KG1 (cell line): Measurements from ENCODE around the gene SATB1.

ENCODE experiments used
- DNase-seq: peaks from one replicate; lab custom pipeline; 2025; lab: John Stamatoyannopoulos, UW

Gene SATB1

DNA sequence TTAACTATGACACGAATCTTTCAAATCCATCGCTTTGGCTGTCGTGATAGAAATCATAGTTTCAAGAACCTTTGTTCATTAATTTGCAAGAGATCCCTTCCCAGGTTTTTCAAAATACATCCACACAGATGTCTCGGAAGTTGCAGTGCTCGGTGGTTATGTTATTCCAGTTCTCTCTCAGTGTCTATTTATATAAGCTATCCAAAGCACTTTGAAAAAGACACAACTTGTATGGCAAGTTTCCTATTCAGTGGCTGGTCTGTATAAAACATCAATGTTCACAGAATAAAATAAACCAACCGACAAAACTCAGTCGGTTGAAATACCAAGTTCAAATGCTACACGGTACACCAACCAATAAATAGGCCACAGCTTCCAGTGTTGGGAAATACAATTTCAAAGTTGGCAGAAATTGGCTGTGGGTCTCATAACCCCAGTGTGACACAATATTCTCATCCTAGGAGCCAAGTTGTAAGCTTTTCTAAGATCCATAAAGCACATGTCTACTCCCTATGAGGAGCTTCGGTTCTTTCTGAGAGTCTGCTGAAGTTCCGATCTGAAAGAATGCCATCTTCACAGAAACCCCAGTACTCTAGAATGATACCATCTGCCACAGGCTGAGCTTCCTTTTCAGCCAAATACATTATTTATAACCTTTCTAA, 23.7 kb downstream of the SATB1 start:
- no peak for DNase-seq

DNA sequence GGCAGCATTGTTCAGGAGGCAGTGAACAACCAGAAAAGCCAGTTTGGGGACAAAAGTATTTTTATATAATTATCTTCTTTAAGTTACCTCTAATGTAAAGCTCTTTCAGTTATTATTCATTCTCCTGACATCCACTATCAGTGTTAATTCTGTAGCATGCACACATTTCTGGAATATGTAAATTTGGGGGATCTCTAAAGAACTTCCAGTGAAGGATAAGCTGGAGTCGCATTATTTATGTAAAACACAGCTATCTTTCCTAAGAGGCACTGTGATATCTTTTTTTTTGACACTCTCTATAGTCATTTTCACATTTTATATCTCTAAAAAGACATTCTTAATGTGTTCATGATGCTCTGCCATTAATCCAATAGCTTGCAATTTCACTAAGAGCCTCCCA, 26.7 kb downstream of the SATB1 start:
- DNase-seq = no peak

DNA sequence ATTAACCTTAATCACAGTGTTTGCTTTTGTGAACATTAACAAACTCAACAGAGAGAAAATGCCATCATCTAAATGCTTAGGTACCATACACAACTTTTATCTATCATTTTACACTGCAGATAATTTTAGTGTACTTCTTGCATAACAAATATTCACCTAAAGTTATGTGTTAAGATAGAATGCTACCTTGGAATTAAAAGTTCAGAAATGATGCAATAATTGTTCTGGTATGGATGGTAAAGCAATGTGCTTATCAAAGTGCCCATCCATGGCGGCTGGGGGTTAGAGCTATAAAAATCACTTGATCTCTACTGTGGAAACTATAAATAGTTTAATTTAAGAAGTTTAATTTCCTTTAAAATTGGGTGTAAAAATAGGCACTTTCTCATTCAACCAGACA, 28.7 kb downstream of the SATB1 start:
- no peak for DNase-seq

DNA sequence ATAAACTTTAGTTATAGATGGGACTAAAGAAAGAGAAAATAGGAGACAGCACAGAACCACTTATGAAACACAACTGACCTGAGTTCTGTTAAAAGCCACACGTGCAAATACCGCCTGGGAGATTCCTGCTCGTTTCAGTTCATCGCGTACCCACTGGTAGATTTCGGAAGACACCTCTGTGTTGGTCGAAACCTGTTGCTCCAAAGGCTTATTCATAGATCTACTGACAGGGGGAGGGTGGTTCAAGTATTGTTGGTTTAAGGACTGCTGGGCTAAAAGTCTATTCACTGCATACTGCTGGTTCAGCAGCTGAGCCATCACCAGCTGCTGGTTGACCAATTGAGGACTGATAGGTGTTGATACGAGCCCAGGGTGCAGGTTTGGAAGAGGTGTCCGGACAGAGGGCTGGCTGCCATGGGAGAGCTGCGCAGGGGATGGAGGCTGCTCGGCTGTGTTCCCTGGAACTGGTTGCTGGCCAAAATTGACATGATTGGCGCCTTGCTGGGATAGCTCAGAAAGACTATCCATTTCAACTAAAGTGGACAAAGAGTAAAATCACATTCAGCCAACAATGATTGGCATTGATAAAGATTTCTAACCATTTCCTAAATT, 30.6 kb downstream of the SATB1 start:
- no peak for DNase-seq

DNA sequence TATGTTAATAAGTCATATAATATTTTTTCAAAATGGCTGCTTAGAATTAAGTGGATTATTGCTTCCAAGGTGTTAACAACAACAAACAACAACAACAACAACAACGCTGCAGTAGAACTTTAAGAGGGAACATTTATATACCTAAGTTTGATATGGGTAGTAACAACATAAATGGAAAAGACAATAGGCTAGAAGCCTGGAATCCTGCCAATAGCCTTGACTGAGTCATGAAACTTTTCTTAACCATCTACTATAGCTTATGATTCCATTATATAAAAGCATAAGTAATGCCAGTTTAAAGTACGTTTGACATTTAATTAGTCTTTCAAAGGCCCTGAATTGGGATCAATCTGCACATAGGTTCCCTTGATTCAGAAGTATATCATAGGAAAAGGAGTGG, 31.2 kb downstream of the SATB1 start:
- DNase-seq = no peak

DNA sequence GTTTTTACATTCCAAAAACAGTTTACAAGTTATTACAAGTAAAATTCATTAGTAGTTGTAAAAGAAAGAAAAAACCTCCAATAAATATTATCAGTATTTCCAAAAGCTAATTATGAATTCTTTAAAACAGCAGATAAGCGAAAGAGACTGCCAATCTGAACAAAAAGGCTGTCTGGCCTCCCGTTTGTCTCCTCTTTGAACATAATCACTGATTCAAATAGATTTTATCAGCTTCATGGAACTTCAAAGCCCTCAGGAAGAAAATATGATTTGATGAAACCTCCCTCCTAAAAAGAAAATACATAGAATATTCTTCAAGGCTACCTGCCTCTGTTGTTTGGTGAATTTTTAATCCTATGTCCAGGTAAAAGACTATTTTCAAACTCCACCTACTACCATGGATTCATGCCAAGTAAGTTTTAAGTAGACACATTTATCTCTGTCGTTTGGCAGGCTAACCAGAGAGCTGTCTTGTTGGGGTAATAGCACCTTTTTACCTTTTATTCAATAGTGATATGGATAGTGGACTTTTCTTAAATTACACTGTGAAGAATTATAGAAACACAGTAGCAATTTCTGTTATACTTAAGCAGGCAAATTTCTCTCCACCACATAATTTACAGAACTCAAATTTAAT, 35.0 kb downstream of the SATB1 start:
- no peak for DNase-seq

DNA sequence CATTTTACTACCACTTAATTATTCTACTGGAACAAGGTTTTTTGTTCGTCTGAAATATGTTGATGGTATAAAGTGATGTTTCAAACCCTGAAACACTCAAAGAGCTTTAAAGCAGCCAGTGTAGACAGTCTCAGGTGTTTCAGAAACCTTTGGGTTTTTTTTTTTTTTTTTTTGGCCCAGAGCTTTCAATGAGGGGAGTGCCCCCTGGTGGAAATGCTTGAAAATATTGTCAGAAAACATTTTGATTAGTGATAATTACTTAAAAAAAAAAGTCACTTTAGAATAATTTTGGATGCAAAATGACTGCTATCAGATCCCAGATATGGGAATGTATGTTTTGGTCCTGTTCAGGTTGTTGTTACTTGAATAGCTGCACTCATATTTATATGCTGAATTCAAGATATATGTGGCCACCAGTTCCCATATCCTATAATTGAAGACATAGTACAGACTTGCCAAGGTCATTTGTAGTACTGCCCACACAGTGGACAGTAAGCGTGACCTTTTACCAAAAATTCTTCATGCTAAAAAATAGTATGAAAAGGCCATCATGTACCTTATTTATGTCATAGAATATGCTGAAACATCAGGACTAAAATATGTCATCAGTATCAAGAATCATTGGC, 35.9 kb downstream of the SATB1 start:
- DNase-seq = no peak

DNA sequence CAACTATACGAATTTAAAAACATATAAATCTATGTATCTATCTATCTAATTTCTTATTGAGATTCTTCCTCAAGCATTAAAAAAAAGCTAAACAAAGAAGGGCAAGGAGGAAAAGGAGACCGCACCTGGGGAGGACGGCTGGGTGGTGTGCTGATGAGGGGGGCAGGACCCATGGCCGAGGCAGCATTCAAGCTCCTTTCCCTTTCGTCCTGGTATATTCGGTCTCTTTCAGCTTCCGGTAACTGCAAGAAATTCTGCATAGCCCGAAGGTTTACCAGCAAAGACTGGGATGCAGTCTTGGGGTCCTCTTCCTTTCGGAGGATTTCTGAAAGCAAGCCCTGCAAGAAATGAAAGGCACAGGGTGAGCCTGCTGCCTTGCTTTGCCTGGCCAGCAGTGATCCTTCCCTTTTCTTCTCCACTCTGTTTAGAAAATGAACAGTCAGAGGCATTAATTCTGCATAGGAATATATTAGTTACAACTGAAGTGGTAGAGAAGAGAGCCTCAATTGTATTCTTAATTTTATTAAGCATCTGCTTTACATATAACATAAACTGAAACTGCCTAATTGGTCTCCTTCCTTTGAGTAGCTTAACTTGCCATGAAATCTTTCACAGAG, 38.8 kb downstream of the SATB1 start:
- no peak for DNase-seq

DNA sequence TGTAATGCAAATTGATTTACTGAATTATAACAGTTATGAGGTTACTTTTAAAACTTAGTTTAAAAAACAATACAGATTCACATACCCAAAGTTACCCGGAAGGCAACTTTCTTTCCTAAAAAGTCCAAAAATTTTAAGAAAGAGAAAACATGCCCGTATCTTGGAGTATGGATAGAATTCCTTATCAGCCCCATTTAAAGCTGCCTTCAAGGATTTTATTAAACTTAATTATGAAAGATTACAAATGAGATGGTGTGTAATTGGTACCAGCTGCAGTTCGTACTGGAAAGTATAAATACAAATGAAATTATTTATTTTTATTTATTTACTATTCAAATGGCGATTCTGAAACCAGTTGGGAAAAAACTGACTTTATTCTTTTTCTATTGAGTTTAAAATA, 39.4 kb downstream of the SATB1 start:
- no peak for DNase-seq

DNA sequence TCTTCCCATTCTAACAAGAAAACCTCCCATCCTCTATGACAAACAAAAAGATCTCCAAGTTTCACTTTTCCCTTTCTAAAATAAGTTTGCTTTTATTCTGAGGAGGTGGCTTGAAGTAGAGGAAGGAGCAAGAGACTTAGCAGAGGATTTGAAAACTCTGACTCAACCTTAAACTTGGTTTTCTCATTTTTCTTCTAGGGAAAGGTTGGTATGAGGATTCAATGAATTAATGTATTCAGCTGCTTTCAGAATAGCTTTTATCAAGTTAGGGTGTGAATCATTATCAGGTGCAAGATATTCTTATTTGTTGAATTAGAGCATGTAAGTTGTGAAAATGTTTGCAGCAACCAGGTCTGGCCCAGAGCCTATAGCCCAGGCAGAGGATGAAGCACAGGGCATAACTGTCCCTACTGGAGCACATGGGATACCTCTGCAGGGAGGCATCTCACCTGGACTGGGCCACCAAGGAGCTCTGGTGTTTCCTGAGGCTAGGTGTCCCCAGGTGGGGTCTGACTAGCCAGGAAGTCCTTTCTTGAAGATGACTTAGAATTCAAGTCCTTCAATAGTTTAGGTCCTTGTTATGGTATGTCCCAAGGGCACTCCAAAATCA, 42.3 kb downstream of the SATB1 start:
- DNase-seq = no peak

DNA sequence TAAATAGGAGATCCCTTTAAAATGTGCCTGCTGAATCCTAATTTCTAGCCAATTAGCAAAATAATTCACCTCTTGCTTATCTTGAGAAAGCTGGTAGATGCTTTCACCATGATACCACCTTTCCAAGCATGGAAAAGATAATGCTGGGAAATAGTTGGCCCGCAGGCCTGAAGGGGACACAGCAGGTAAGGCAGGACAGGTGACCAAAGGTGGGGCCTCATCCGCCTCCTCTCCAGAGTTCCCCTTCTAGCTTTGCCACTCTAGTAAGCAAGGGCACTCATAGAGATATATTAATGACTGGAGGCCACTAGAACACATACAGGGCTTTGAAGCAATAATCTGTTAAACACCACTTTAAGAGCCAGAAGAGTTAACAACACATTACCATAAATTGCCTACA, 45.5 kb downstream of the SATB1 start:
- DNase-seq = no peak

DNA sequence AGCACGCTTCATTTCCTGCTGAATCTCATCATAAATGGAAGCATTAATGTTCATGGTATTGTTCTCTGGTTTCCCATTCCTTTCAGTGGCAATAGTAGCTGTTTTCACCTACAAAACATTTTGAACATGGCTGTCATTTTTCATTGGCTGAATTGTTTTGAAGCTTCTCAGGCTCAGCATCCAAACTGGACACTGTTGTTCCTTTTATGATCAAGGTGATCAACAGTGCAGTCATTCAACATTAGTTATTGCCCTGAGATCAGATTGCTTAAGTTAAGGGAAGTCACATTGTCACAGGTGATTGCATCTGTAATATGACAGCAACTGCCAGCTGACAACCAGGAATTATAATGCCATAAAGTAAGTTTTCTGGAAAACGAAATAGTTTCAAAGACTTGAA, 46.9 kb downstream of the SATB1 start:
- DNase-seq = no peak

DNA sequence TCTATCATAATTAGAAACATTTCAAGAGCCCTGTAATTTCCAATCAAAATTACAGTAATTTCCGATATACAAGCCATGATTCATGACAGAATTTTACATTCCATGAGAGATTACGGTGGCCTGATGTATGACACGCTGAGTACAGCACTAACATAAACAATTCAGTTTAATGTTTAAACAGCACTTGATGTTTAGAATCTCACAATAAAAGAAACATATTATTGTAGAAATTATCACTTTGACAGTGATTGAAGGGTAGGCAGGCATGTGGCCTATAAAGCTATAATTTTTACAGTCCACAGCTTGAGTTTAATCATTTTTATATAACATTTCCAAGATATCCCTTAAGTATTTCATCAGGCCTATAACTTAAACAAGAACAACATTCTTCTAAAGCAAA, 48.5 kb downstream of the SATB1 start:
- DNase-seq = no peak

DNA sequence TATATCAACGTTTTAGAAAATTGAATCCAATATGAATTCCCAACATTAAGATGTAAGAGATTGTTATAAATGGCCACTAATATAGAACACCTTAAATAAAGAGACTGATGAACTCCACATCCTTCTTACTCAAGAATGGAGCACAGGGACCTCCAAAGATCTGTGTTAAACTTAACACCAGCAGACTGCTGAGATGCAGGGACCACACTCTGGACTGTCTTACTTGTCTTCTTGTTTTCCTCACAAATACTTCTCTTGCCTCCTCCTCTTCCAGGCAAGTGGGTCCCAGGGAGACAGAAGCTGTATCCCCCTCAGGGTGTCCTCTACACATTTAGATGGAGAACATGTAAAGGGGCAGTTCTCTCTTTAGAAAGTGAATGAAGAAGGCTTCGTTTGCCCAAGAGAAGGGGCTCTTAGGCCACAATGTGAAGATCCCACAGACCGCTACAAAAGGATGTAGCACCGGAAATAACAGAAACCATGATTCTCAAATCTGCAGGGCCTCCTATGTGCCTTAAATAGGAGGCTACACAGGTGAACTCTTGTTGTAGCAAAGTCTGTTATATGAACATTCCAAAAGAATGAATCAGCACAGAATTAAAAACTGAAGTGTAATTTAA, 52.2 kb downstream of the SATB1 start:
- DNase-seq = no peak

DNA sequence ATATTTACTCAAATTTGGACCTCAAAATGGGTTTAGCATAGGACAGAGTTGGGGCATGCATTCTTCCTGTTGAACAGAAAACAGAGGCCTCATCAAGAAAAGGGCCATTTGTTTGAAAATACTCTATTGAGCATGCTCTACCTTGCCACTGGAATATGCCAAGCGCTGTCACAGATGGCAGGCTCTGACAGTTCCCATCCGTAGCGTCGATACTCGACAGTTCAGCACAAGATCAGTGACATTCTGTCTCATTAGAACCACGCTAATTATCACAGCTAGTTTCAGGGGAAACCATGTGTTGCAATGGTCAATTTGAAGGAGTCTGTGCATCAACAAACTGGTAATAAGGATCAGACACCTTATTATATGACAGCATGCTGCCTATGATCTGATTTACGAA, 54.5 kb downstream of the SATB1 start:
- DNase-seq = no peak

DNA sequence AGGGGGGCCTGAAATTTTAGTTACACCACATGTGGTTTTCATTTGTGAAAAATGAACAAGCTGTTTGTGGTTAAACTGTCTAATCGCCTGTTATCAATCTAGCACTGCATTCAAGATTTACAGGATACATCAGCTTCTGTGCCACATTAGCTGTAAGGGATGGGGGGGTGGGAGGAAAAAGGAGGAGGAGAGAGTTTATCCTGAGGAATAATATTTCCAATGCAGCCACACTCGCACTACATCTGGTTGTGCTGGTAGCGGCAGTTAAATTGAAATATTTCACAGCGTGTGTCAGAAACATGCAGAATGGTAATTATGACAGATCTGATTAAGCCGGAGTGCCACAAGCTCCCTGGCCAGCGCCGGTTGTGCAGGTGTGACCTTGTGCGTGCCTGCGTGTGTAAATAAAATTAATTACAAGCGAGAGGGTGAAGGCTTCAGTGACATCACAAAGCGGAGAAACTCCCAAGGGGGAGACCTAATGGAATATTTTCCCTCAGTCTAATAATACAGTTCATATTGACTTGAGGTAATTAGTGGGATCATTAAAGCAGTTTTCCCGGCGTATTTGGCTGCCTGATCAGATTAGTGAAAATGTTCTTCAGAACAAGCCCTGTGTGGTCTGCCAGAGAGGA, 55.5 kb downstream of the SATB1 start:
- no peak for DNase-seq

DNA sequence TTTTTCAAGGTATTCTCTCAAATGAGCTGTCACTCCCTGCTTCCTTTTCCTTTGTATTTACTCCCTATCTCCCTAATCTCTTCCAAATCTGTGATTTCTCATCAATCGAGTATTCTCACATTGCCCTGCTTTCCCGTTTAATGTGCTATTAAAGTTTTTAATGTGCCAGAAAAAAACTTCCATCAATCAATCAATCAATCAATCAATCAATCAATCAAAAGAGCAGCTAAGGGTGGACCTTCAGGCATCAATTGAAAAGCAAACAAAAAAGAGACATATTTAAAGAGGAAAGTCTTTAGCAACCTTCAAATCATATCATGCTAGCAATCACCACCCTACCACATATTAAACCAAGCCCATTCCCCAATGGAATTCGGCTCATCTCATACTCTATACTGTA, 58.9 kb downstream of the SATB1 start:
- DNase-seq = no peak

DNA sequence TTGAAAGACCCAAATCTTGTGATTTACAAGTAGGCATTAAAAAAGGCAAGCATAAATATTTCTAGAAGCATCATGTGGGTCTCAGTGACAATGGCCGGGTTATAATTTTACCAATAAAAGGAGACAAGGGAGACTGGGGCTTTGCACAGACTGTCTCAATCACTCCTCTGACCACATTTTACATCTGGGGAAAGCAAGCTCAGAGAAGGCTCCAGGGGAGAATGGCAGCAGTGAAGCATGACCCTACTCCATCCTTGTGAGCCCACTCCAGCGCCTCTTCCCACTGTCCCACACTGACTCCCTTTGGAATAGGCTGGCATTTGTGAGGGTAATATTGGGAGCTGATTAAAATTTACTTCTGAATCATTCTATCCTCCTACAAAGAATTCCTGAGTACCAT, 61.8 kb downstream of the SATB1 start:
- DNase-seq = no peak

DNA sequence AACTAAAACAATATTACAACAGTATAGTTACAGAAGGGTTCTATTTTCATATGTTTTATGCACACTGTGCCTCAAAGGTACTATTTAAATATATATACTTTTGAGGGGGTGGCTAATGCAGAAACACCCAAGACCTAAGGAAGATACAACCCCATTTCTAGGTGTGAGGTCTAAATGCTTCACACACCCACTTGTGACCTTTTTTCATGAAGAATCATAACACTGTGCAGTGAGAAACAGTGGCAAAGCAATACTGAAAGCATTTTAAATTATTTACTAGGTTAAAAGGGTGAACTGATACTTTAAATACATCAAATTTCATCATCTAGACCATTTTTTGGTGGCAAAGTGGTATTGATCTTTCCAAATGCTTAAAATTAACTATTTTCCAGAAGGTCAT, 67.4 kb downstream of the SATB1 start:
- no peak for DNase-seq

DNA sequence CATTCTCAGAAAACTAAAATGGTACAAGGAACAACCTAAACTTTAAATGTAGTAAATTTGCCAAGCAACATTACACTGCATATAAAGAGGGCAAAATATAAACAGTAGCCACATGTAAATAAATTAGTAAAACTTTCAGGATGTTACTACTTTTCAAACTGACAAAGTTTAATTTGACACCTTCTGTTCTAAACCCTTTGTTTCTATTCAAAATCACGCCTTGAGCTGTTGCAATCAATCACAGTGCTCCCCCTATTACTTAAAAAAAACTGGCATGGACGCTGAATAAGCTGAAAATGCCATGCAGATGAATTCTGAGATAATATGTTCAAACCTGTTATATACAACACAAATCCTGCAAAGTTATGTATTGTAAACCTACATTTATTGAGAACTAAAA, 69.3 kb downstream of the SATB1 start:
- no peak for DNase-seq

DNA sequence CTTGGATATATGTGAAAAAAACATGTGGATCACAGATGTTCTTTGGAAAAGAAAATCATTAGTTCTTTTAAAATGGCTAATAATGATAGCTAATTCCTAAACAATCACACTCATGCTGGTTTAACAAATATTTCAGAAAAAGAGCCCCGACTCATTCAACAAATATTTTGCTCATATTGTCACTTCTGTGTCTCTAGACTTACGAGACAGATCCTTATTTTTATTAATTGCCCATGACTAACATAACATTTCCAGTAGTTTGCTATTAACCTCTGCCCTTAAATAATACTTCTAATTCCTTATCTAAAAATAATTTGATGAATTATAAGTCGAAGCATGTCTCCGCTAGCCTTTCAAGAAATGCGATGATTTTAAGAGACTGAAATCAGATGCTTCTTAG, 70.4 kb downstream of the SATB1 start:
- no peak for DNase-seq
